Left kidney (tissue), 2 donors: ENCODE measurements around the gene FUZ. TPM values are rescaled to one million over a fixed set of nuclear protein-coding genes. Genes with fewer than 3 reads are reported as not detected.

Source experiments
- DNase-seq: peaks from one replicate; pipeline ENCODE4 v3.0.0-alpha.2; 2013
- polyA plus RNA-seq: library from polyadenylated mRNA; unstranded; fragments of 120-200 nt; gene quantifications from one replicate; pipeline ENCODE4 v1.2.1, GENCODE V29; 2013; ENCODE audit not compliant: insufficient read length

FUZ gene
- polyA plus RNA-seq, 1 donor = 33.9 TPM

- DNase-seq = no peak
Observed at GRCh38 chr19:49852631-49853126, 39.6 kb upstream of the FUZ start.

GRCh38 chr19:49851456-49852259 is 38.6 kb upstream of the FUZ start:
- no peak for DNase-seq

DNA sequence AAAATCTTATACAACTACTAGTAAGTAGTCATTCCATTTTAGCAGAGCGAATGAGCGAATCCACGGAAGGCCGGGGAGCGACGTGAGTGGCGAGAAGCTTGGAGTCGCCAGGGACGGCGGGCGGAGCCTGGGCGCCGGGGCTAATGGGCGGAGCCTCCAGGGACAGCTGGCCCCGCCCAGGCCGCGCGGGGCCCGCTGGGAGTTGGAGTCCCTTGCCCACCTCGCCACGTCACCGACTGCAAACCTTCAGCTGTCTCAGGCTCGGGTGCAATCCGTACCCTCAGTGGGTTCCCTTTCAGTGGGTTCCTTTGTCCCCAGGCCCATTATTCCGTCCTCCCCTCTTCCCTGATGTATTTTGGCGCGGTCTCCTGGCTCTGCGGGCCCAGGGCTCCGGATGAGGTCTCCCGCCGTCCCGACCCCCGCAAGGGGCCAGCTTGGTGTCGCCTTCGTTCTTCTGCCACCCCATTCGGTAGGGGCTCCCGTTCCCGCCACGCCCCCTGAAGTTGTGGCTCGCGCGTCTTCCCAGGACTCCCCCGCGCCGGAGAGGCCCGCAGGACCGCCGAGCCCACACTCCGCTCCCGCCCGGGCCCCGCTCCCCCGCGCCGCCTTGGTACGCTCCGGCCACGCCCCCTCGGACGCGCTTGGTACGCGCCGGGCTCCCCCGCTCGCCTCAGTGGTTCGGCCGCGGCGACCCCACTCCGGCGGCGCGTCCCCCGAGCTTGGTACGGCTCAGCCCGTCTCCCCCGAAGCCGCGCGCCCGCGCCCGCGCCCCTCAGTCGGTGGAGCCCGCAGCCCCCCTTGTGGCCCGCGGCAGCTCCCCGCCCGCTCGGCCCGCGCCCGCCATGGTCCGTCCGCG is 37.6 kb upstream of the FUZ start, which contains the start of gene PTOV1:
TSS of gene PTOV1 (plus strand) at position 673 of the 856 bp plus-strand sequence.
- DNase-seq = peak; percentile 89

DNA sequence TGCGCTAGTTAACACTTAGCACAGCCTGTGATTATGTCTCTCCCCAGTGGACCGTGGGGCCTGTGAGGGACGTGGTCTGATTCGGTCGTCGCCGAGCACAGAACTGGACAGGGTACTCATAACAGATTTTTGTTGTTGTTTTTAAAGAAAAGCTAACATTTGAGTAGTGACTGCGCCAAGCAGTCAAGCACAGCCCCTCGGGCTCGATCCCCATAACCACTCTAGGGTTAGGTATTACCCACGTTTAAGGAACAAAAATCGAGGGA is 37.1 kb upstream of the FUZ start:
- DNase-seq = no peak

GRCh38 chr19:49849433-49850220 is 36.5 kb upstream of the FUZ start:
- DNase-seq = no peak

GRCh38 chr19:49848938-49849337 is 35.8 kb upstream of the FUZ start:
- no peak for DNase-seq

DNA sequence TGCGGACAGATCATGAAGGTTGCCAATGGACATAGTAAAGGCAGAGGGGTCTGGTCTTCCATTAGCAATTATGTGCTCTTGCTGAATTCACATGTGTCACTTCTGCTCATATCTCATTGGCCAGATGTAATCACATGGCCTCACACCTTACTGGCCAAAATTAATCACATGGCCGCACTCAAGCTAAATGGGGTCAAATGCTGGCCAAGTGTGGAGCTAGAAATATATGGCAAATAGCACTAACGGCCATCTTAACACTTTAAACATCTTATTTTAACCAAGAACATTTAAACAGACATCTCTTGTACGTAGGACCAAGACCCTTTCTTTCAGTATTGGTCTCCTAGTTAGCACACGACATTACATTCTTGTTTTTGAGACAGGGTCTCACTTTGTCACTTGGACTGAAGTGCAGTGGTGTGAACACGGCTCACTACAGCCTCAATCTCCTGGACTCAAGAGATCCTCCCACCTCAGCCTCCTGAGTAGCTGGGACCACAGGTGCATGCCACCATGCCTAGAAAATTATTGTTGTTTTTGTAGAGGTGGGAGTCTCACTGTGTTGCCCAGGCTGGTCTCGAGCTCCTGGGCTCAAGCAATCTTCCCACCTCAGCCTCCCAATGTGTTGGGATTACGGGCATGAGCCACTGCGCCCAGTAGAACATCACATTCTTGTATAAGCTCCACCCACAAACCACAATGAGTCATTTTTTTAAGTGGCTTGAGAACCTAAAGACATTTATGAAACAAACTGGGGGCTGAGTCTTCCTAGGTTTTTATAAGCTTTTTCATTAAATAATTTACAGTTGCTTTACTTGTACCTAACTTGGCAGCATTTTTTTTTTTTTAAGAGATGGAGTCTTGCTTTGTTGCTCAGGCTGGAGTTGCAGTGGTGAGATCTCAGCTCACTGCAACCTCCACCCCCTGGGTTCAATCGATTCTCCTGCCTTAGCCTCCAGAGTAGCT is 34.9 kb upstream of the FUZ start:
- no peak for DNase-seq

DNA sequence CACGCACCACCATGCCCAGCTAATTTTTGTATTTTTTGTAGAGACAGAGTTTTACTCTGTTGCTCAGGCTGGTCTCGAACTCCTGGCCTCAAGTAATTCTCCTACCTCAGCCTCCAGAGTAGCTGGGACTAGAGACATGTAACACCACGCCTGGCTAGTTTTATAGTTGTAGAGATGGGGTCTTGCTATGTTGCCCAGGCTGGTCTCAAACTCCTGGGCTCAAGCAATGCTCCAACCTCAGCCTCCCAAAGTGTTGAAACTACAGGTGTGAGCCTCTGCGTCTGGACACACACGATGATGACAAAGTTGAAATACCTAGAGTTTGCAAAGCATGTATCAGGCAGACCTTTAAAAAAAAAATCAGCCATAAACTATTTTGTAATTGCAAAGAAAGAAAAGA is 33.3 kb upstream of the FUZ start:
- no peak for DNase-seq

GRCh38 chr19:49845414-49845813 is 32.3 kb upstream of the FUZ start:
- DNase-seq = no peak

DNA sequence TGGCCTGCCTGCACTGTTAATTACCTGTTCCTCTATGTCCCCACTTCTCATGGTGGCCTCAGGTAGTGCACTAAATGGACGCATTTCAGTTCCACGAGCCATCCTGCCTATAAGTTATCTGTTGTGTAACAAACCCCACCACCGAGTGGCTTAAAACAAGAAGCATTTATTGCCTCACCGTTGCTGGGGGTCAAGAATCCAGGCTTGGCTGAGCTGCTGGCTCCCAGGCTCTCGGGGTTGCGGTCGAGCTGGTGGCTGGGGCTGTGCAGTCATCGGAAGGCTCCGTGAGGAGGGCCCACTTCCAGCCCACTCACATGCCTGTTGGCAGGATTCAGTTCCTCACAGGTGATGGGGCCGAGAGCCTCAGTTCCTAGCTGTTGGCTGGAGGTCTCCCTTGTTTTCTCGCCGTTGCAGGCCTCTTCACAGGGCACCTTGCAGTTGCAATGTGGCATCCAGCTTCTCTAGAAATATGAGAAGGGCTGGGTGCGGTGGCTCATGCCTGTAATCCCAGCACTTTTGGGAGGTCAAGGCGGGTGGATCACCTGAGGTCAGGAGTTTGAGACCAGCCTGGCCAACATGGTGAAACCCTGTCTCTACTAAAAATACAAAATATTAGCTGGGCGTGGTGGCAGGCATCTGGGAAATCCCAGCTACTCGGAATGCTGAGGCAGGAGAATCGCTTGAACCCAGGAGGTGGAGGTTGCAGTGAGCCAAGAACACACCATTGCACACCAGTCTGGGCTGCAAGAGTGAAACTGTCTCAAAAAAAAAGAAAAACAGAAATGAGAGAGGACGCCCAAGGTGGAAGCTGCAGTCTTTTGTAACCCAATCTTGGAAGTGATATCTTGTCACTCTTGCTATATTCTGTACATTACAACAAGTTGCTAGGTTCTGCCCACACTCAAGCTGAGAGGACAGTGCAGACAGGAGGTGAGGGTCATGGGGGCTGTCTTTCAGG is 31.3 kb upstream of the FUZ start:
- DNase-seq = no peak

- DNase-seq = no peak
Observed at GRCh38 chr19:49843265-49843664, 30.2 kb upstream of the FUZ start.

DNA sequence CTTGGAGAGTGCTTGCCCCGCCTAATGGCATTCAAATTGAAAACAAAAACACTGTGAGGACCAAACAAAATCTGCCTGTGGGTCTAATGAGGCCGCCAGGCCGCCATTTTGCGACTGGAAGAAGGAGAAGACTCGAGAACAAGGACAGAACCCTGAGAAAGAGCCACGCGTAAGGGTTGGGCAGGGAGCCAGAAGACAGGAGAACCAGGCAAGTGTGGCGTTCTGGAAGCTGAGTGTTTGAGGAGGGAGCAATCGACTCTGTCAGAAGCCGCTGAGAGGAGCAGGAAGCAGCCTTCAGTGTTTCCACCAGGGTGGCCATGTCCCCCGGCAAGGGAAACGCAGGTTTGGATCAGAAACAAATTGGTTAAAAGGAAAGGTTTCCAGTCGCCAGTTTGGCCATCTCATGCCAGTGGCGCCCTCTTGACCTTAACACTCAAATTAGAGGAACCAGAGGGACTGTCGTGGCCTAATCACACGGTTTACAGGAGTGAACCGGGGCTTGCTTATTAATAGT is 27.7 kb upstream of the FUZ start:
- DNase-seq = no peak

GRCh38 chr19:49840321-49840720 is 27.2 kb upstream of the FUZ start:
- no peak for DNase-seq

DNA sequence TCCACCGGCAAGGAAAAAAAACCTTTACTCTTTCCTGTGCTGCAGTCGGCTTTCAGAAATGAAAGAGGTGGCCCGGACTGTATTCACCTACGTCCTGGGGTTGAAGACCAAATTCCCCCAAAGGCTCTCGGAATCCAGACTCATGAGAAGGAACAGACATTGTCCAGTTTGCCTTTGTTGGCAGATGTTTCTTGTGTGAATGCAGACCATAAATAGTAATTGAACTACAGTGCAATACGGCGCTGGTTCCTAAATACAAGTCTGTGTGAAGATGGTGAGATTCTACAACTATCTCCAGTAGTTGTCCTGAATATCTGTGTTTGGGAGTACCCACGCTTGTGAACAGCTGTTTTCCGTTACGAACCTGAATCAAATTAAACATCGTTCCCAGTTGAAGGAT is 26.6 kb upstream of the FUZ start:
- no peak for DNase-seq

GRCh38 chr19:49838885-49839588 is 25.9 kb upstream of the FUZ start:
- DNase-seq = no peak

GRCh38 chr19:49837425-49837824 is 24.3 kb upstream of the FUZ start:
- DNase-seq = no peak

DNA sequence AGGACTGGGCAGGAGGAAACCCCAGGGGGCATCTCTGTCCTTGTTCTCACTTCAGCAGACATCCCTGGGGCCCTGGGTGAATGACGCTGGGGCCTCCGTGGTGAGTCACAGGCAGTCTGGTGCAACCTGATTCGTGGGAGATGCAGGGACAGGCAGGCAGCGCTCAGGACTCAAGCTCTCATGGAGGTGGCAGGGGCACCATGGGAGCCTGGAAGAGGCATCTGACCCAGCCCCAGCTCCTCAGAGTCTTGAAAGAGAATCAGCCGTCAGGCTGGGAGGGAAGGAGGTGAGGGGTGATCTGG is 23.9 kb upstream of the FUZ start:
- DNase-seq = no peak

DNA sequence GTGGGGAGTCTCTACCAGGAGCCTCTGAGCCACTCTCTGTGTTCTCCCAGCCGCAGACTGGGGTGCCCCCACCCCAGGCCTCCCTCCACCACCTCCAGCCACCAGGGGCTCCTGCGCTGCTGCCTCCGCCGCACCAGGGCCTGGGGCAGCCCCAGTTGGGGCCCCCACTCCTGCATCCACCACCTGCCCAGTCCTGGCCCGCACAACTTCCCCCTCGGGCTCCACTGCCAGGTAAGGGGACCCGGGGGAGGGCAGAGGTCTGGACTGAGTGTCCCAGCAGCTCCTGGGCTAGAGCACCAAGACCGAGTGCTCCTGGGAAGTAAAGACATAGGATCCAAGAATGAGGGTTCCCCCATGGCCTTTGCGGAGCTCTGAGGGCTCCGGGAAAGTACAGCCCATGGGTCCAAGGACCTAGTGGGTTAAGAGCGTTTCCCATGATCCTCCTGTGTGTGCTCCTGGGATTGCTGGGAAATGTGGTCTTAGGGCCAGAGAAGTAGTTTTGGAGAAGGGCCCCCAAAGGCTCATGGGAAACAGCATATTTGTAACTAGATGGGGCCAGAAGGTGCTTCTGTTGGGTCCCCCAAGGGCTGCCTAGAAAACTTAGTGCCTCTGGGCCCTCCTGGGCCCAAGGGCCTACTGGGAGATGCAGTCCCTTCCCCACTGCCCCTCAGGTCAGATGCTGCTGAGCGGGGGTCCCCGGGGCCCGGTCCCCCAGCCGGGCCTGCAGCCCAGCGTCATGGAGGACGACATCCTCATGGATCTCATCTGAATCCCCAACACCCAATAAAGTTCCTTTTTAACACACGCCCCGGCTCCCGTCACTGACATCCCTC is 23.3 kb upstream of the FUZ start:
- no peak for DNase-seq

DNA sequence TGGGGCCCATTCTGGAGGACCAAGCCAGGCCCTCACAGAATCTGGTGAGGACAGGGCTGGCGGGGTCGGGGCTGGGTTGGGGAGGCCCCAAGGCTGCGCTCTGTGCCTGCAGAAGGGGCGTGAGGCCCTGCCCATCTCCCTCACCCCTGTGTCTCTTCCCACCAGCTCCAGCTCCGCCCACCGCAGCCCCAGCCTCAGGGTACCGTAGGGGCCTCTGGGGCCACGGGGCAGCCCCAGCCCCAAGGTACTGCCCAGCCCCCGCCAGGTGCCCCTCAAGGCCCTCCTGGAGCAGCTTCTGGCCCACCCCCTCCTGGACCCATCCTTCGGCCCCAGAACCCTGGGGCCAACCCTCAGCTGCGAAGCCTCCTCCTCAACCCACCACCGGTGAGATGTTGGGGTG is 22.5 kb upstream of the FUZ start:
- DNase-seq = no peak
